IMR-90 (cell line): ENCODE measurements around the gene SLC38A11.

Source experiments
- BHLHE40 ChIP-seq: fragments of 150-350 bp; IDR thresholded peaks from 2 replicates; pipeline ENCODE4 v1.6.1; 2016; ENCODE audit warnings: mild to moderate bottlenecking, low read depth, low read length
- CEBPB ChIP-seq: IDR thresholded peaks from 2 replicates; pipeline ENCODE4 v1.6.1; 2012; ENCODE audit warnings: low read depth, low read length, improper control_type of control experiment
- MAZ ChIP-seq: IDR thresholded peaks from 2 replicates; pipeline ENCODE4 v1.6.1; 2012; ENCODE audit warnings: low read depth, mild to moderate bottlenecking, low read length, improper control_type of control experiment, moderate library complexity, borderline replicate concordance
- MXI1 ChIP-seq: IDR thresholded peaks from 2 replicates; pipeline ENCODE4 v1.6.1; 2012; ENCODE audit warnings: low read depth, mild to moderate bottlenecking, low read length, moderate library complexity, borderline replicate concordance
- POLR2A ChIP-seq: IDR thresholded peaks from 2 replicates; pipeline ENCODE4 v1.6.1; 2012; ENCODE audit warnings: mild to moderate bottlenecking, low read depth, low read length
- RAD21 ChIP-seq: IDR thresholded peaks from 2 replicates; pipeline ENCODE4 v1.6.1; 2012; ENCODE audit warnings: low read length, improper control_type of control experiment
- TF ChIP-seq, protein P1 (sequence below): conservative IDR thresholded peaks from 2 replicates; pipeline ENCODE4 v1.5.1; 2012; ENCODE audit warnings: mild to moderate bottlenecking, low read depth, low read length, improper control_type of control experiment

DNA sequence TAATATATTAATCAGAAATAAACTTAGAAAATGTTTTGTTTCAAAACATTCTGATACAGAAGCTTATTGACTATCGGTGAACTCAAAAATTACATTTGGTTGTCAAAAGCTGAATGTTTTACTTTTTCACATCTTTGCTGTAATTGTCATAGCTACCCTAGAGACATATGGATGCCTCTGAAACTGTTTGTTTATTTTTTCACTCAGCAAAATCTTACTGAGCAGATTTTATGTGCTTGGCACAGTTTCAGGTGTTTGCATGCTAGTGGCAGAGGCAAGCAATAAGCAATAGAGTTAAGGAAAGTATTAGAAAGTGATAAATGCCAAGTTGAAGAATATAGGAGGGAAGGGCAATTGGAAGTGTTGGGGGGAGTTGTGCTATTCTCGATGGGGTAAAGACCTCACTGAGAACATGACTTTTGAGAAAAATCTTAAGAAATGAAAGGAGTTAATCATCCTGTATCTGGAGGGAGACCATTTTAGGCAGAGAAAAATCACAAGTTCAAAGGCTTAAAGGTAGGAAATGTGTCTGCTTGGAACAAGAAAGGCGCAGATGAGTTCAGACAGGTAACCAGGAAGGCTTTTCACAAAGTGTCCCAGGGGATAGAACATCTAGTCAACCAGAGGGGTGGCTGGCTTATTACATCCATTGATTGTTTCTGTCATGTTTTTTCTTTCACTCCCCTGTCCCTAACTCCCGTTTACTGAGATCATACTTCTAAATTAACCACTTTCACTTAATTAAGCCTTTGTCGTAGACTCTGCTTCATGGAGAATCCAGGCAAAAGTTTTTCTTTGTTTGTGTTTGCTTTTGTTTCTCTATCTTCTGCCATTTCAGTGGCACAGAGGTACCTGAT, 86.5 kb downstream of the SLC38A11 start:
- TF ChIP-seq POLR2A (no peak), MXI1 (no peak), CEBPB (no peak), RAD21 (no peak), MAZ (no peak), BHLHE40 (no peak)
- TF ChIP-seq, protein P1, sequence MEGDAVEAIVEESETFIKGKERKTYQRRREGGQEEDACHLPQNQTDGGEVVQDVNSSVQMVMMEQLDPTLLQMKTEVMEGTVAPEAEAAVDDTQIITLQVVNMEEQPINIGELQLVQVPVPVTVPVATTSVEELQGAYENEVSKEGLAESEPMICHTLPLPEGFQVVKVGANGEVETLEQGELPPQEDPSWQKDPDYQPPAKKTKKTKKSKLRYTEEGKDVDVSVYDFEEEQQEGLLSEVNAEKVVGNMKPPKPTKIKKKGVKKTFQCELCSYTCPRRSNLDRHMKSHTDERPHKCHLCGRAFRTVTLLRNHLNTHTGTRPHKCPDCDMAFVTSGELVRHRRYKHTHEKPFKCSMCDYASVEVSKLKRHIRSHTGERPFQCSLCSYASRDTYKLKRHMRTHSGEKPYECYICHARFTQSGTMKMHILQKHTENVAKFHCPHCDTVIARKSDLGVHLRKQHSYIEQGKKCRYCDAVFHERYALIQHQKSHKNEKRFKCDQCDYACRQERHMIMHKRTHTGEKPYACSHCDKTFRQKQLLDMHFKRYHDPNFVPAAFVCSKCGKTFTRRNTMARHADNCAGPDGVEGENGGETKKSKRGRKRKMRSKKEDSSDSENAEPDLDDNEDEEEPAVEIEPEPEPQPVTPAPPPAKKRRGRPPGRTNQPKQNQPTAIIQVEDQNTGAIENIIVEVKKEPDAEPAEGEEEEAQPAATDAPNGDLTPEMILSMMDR: no peak
